Mammary epithelial cell (primary cell): Measurements from ENCODE around the gene ARHGAP9.

Source experiments
- CTCF ChIP-seq, 2 donors: IDR thresholded peaks in 1 of 2; conservative IDR thresholded peaks in 1 of 2; 2 replicates each; pipeline ENCODE4 v1.5.1; 2011 to 2012; ENCODE audit warnings: inconsistent platforms in 2 of 2, low read length in 2 of 2, mild to moderate bottlenecking in 2 of 2, control low read depth in 1 of 2, low read depth in 1 of 2; ENCODE audit not compliant: insufficient read depth in 1 of 2; ENCODE audit errors: extremely low read depth in 1 of 2
- EZH2 ChIP-seq: IDR thresholded peaks from 2 replicates; pipeline ENCODE4 v1.6.1; 2012; ENCODE audit warnings: low read length, inconsistent platforms, borderline replicate concordance

DNA sequence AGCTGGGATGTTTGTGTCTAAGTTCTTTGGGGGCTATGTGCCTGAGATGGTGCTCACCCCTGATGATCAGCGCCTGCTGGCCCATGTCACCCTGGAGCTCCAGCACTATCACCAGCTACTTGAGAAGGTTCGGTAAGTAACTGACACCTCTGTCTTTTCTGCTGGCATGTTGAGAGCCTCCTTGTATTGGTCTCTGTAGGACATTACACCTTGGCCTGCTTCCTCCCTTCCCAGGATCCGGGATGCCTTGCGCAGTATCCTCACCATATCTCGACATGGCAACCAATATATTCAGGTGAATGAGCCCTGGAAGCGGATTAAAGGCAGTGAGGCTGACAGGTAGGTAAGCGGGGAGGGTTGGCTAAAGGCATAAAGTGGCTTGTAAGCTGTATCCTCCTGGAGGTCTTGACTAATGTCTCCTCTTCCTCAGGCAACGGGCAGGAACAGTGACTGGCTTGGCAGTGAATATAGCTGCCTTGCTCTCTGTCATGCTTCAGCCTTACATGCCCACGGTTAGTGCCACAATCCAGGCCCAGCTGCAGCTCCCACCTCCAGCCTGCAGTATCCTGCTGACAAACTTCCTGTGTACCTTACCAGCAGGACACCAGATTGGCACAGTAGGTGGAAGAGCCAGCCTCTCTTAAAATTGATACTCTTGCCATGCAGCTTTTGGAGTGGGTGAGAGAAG lies 35.2 kb upstream of the ARHGAP9 start:
- TF ChIP-seq CTCF (conservative IDR thresholded peaks at IDR 0.05 in 1 of 2, IDR thresholded peaks at IDR 0.05 in 1 of 2; ENCODE audit: extremely low read depth in 1 of 2, insufficient read depth in 1 of 2, low read depth in 1 of 2, low read length in 2 of 2) (no peak), EZH2 (no peak)
